Measurements from ENCODE around the gene GTF2IRD1.

DNA sequence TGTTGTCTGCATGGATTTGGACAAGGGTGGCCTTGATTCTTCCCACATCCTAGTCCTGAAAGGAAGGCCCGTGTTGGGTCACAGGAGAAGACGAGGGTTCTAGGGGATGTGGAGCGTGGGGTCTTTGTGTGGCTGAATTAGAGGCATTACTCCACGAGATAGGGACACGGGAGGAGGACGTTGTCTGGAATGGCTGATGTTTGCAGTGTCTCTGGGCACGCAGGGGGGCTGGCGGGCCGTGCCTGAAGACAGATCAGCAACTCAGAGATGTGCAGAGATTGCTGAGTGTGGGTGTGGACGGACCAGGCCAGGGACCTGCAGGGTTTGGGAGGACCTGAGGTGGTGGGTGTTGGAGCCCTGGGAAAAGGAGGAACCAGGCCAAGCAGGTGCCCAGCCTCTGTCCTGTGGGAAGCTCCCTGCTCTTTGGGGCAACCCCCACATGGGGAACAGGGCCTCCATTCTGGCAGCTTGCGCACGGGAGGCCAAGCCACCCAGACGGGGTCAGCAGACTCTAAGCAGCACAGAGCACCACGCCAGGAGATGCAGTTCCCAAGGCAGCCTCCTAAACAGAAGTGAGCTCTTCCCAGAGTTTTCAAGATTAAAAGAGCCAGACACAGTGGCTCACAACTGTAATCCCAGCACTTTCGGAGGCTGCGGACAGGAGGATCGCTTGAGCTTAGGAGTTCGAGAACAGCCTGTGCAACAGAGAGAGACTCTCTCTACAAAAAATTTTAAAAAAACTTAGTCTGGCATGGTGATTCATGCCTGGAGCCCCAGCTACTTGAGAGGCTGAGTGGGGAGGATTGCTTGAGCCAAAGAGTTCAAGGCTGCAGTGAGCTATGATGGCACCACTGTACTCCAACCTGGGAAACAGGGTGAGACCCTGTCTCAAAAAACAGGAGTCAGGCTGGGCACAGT is 132.8 kb downstream of the GTF2IRD1 start:
- TF ChIP-seq, protein P1, sequence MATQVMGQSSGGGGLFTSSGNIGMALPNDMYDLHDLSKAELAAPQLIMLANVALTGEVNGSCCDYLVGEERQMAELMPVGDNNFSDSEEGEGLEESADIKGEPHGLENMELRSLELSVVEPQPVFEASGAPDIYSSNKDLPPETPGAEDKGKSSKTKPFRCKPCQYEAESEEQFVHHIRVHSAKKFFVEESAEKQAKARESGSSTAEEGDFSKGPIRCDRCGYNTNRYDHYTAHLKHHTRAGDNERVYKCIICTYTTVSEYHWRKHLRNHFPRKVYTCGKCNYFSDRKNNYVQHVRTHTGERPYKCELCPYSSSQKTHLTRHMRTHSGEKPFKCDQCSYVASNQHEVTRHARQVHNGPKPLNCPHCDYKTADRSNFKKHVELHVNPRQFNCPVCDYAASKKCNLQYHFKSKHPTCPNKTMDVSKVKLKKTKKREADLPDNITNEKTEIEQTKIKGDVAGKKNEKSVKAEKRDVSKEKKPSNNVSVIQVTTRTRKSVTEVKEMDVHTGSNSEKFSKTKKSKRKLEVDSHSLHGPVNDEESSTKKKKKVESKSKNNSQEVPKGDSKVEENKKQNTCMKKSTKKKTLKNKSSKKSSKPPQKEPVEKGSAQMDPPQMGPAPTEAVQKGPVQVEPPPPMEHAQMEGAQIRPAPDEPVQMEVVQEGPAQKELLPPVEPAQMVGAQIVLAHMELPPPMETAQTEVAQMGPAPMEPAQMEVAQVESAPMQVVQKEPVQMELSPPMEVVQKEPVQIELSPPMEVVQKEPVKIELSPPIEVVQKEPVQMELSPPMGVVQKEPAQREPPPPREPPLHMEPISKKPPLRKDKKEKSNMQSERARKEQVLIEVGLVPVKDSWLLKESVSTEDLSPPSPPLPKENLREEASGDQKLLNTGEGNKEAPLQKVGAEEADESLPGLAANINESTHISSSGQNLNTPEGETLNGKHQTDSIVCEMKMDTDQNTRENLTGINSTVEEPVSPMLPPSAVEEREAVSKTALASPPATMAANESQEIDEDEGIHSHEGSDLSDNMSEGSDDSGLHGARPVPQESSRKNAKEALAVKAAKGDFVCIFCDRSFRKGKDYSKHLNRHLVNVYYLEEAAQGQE (IDR thresholded peaks at IDR 0.05; ENCODE audit: insufficient read depth in 1 of 2, low read depth in 2 of 2, low read length in 2 of 2), result no peak
- no peak for TF ChIP-seq POLR2AphosphoS5 (IDR thresholded peaks at IDR 0.05; ENCODE audit: low read depth, low read length)
- no peak for TF ChIP-seq TAF1 (IDR thresholded peaks at IDR 0.05; ENCODE audit: borderline replicate concordance, insufficient read depth, low read length)
- TF ChIP-seq SIN3A (IDR thresholded peaks at IDR 0.05; ENCODE audit: borderline replicate concordance, insufficient read depth, low read length), result no peak
- TF ChIP-seq FOXP2 (optimal IDR thresholded peaks at IDR 0.05; ENCODE audit: borderline replicate concordance, extremely low read depth, extremely low read length, insufficient read depth), result no peak

Measured in PFSK-1 (cell line).